ENCODE data around the gene TMCC2.

DNA sequence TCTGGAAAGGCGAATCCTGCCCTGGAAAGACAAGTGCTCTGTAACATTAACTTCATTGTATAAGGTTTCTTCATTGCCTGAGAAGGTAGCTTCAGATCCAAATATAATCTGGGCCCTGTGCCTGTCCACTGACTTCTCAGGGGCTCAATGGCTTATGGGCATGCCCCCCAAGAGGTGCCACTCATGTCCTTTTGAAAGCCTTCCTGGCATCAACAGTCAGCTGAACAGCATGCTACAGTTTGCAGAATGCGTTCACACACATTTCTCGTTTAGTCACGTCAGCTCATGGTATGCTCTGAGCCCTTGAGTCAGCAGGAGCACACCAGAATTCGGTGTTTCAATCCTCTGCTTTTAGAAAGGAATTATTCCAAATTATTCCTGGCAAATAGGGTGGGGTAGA lies 23.8 kb downstream of the TMCC2 start:
- TF ChIP-seq, protein P1, sequence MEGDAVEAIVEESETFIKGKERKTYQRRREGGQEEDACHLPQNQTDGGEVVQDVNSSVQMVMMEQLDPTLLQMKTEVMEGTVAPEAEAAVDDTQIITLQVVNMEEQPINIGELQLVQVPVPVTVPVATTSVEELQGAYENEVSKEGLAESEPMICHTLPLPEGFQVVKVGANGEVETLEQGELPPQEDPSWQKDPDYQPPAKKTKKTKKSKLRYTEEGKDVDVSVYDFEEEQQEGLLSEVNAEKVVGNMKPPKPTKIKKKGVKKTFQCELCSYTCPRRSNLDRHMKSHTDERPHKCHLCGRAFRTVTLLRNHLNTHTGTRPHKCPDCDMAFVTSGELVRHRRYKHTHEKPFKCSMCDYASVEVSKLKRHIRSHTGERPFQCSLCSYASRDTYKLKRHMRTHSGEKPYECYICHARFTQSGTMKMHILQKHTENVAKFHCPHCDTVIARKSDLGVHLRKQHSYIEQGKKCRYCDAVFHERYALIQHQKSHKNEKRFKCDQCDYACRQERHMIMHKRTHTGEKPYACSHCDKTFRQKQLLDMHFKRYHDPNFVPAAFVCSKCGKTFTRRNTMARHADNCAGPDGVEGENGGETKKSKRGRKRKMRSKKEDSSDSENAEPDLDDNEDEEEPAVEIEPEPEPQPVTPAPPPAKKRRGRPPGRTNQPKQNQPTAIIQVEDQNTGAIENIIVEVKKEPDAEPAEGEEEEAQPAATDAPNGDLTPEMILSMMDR (IDR thresholded peaks at IDR 0.05 in 2 of 3, conservative IDR thresholded peaks at IDR 0.05 in 1 of 3; ENCODE audit: borderline replicate concordance in 1 of 3, insufficient read depth in 1 of 3, low read depth in 2 of 3, low read length in 2 of 3): no peak
- no peak for TF ChIP-seq POLR2AphosphoS5 (IDR thresholded peaks at IDR 0.05; ENCODE audit: low read depth, low read length)
- TF ChIP-seq, protein P2, sequence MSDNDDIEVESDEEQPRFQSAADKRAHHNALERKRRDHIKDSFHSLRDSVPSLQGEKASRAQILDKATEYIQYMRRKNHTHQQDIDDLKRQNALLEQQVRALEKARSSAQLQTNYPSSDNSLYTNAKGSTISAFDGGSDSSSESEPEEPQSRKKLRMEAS (IDR thresholded peaks at IDR 0.05): no peak
- no peak for TF ChIP-seq SIN3A (IDR thresholded peaks at IDR 0.05; ENCODE audit: low read depth)
